ENCODE measurements around the gene FXYD6. TPM values are rescaled to one million over a fixed set of nuclear protein-coding genes. Genes with fewer than 3 reads are reported as not detected.

Gene FXYD6
- polyA plus RNA-seq, 1 of the 3 experiments (the other 2 are of a cell fraction) = 1.4 TPM

DNA sequence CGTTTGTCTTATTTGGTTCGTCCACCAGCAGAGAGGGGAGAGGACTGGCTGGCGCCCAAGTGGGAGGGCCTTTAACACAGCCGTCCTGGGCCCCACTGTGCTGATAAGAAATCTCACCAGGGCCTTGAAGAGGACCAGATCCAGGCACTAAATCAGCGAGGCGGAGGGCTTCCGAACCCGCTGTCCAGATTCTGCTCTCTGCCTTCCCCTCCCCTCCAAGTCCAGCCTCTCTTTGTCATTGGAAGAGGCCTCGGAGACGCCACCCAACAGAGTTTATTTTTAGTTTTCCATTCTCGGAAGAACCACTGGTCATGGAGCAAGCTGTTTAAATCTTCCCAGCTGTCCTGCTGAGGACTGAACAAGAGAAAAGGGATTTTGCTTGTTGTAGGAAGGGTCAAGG, 9.3 kb upstream of the FXYD6 start:
- Histone ChIP-seq H3K4me3 (ENCODE audit: low read depth in 2 of 2, low read length in 1 of 2) (no peak overlapping the region), H3K9me3 (no peaks in the 10 kb centered on the region), H3K79me2 (ENCODE audit: insufficient read depth) (no peaks in the 10 kb centered on the region), H3K9ac (no peak overlapping the region), H3K27ac (ENCODE audit: low read depth in 2 of 2, low read length in 1 of 2) (no peak overlapping the region), H3K4me1 (ENCODE audit: control insufficient read depth in 1 of 2, insufficient read depth in 2 of 2, low read depth in 1 of 2, low read length in 1 of 2) (peaks cover 0 to 23% of the 10 kb centered on the region in 2 experiments; a peak in 1 of 4 replicates), H3F3A (replicated peaks; ENCODE audit: insufficient read depth) (no peaks in the 10 kb centered on the region), H3K36me3 (replicated peaks in 1 of 2; ENCODE audit: control insufficient read depth in 1 of 2, insufficient read depth in 2 of 2, low read length in 1 of 2) (no peaks in the 10 kb centered on the region), H3K27me3 (ENCODE audit: insufficient read depth) (no peaks in the 10 kb centered on the region), H3K4me2 (no peak overlapping the region), H2AFZ (ENCODE audit: low read depth) (no peak overlapping the region), H4K20me1 (ENCODE audit: insufficient read depth) (no peaks in the 10 kb centered on the region), H3K9me2 (no peaks in the 10 kb centered on the region)
- CTCF ChIA-PET = interaction anchor here (0.6 to 2.7 kb wide), 4 partner anchors 11 to 67 kb away, joined by 3 to 9 read pairs (median 6); no protein-coding TSS in a partner anchor
- POLR2A ChIA-PET = no interaction called here
- 56% methylated on average over 9 of the region's 11 CpGs for WGBS (ENCODE audit: low lambda C conversion rate)
- no peak for DNase-seq
- 0 out of 2 replicates have a peak, but pooled peaks have one; percentile 14 for TF ChIP-seq GATA2 (CRISPR knock-in tag; IDR thresholded peaks at IDR 0.05)
- TF ChIP-seq, protein P1, sequence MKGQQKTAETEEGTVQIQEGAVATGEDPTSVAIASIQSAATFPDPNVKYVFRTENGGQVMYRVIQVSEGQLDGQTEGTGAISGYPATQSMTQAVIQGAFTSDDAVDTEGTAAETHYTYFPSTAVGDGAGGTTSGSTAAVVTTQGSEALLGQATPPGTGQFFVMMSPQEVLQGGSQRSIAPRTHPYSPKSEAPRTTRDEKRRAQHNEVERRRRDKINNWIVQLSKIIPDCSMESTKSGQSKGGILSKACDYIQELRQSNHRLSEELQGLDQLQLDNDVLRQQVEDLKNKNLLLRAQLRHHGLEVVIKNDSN (IDR thresholded peaks at IDR 0.05; ENCODE audit: borderline replicate concordance, low read depth) = no peak

DNA sequence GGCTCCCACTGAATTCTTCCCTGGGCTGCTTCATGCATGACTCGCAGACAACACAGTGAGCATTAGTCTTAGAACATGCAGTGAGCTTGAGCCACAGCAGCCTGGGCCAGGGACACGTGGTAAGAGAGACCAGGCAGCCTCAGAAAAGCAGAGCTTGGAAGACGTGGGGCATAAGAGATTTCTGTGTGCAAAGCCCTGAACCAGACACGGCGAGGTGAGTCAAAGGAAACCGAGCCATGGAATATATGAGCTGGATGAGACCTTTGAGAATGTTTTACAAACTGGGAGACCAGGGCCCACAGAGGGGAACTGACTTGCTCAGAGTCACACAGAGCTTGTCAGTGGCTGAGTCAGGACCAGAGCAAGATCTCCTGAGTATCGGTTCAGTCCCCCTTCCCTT, 8.5 kb upstream of the FXYD6 start:
- Histone ChIP-seq H3K27ac (ENCODE audit: low read depth in 2 of 2, low read length in 1 of 2) (no peak overlapping the region), H3K9ac (no peak overlapping the region), H3F3A (replicated peaks; ENCODE audit: insufficient read depth) (no peaks in the 10 kb centered on the region), H3K9me3 (no peaks in the 10 kb centered on the region), H3K4me2 (no peak overlapping the region), H3K9me2 (no peaks in the 10 kb centered on the region), H4K20me1 (ENCODE audit: insufficient read depth) (no peaks in the 10 kb centered on the region), H3K4me3 (ENCODE audit: low read depth in 2 of 2, low read length in 1 of 2) (no peak overlapping the region), H2AFZ (ENCODE audit: low read depth) (no peak overlapping the region), H3K36me3 (replicated peaks in 1 of 2; ENCODE audit: control insufficient read depth in 1 of 2, insufficient read depth in 2 of 2, low read length in 1 of 2) (no peaks in the 10 kb centered on the region), H3K27me3 (ENCODE audit: insufficient read depth) (no peaks in the 10 kb centered on the region), H3K4me1 (ENCODE audit: control insufficient read depth in 1 of 2, insufficient read depth in 2 of 2, low read depth in 1 of 2, low read length in 1 of 2) (peaks cover 0 to 23% of the 10 kb centered on the region in 2 experiments; a peak in 1 of 4 replicates), H3K79me2 (ENCODE audit: insufficient read depth) (no peaks in the 10 kb centered on the region)
- CTCF ChIA-PET = interaction anchor here (0.6 to 2.7 kb wide), 6 partner anchors 12 to 169 kb away, joined by 3 to 9 read pairs (median 4); no protein-coding TSS in a partner anchor
- TF ChIP-seq, protein P2, sequence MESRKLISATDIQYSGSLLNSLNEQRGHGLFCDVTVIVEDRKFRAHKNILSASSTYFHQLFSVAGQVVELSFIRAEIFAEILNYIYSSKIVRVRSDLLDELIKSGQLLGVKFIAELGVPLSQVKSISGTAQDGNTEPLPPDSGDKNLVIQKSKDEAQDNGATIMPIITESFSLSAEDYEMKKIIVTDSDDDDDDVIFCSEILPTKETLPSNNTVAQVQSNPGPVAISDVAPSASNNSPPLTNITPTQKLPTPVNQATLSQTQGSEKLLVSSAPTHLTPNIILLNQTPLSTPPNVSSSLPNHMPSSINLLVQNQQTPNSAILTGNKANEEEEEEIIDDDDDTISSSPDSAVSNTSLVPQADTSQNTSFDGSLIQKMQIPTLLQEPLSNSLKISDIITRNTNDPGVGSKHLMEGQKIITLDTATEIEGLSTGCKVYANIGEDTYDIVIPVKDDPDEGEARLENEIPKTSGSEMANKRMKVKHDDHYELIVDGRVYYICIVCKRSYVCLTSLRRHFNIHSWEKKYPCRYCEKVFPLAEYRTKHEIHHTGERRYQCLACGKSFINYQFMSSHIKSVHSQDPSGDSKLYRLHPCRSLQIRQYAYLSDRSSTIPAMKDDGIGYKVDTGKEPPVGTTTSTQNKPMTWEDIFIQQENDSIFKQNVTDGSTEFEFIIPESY (IDR thresholded peaks at IDR 0.05; ENCODE audit: borderline replicate concordance, low read depth) = no peak
- TF ChIP-seq NRF1 (IDR thresholded peaks at IDR 0.05; ENCODE audit: low read depth, low read length) (no peak), EP300 (IDR thresholded peaks at IDR 0.05; ENCODE audit: borderline replicate concordance in 1 of 2, low read depth in 1 of 2, low read length in 1 of 2) (no peak), GABPA (IDR thresholded peaks at IDR 0.05; ENCODE audit: low read depth) (no peak), TAF1 (IDR thresholded peaks at IDR 0.05; ENCODE audit: borderline replicate concordance, low read depth, low read length) (no peak), FOXJ3 (CRISPR knock-in tag; IDR thresholded peaks at IDR 0.05) (no peak), ELF1 (IDR thresholded peaks at IDR 0.05) (no peak), CHD2 (IDR thresholded peaks at IDR 0.05; ENCODE audit: low read length, partially characterized antibody) (no peak), SIN3A (IDR thresholded peaks at IDR 0.05; ENCODE audit: borderline replicate concordance, low read depth, low read length) (no peak), SMC3 (IDR thresholded peaks at IDR 0.05; ENCODE audit: low read depth, low read length) (no peak), EZH2phosphoT487 (IDR thresholded peaks at IDR 0.05; ENCODE audit: borderline replicate concordance, low read depth) (no peak), RAD21 (IDR thresholded peaks at IDR 0.05; ENCODE audit: low read length) (no peak)
- TF ChIP-seq, protein P3, sequence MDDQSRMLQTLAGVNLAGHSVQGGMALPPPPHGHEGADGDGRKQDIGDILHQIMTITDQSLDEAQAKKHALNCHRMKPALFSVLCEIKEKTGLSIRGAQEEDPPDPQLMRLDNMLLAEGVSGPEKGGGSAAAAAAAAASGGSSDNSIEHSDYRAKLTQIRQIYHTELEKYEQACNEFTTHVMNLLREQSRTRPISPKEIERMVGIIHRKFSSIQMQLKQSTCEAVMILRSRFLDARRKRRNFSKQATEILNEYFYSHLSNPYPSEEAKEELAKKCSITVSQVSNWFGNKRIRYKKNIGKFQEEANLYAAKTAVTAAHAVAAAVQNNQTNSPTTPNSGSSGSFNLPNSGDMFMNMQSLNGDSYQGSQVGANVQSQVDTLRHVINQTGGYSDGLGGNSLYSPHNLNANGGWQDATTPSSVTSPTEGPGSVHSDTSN (IDR thresholded peaks at IDR 0.05) = no peak
- TF ChIP-seq, protein P4, sequence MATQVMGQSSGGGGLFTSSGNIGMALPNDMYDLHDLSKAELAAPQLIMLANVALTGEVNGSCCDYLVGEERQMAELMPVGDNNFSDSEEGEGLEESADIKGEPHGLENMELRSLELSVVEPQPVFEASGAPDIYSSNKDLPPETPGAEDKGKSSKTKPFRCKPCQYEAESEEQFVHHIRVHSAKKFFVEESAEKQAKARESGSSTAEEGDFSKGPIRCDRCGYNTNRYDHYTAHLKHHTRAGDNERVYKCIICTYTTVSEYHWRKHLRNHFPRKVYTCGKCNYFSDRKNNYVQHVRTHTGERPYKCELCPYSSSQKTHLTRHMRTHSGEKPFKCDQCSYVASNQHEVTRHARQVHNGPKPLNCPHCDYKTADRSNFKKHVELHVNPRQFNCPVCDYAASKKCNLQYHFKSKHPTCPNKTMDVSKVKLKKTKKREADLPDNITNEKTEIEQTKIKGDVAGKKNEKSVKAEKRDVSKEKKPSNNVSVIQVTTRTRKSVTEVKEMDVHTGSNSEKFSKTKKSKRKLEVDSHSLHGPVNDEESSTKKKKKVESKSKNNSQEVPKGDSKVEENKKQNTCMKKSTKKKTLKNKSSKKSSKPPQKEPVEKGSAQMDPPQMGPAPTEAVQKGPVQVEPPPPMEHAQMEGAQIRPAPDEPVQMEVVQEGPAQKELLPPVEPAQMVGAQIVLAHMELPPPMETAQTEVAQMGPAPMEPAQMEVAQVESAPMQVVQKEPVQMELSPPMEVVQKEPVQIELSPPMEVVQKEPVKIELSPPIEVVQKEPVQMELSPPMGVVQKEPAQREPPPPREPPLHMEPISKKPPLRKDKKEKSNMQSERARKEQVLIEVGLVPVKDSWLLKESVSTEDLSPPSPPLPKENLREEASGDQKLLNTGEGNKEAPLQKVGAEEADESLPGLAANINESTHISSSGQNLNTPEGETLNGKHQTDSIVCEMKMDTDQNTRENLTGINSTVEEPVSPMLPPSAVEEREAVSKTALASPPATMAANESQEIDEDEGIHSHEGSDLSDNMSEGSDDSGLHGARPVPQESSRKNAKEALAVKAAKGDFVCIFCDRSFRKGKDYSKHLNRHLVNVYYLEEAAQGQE (IDR thresholded peaks at IDR 0.05; ENCODE audit: low read depth, low read length) = no peak
- TF ChIP-seq, protein P5, sequence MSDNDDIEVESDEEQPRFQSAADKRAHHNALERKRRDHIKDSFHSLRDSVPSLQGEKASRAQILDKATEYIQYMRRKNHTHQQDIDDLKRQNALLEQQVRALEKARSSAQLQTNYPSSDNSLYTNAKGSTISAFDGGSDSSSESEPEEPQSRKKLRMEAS (IDR thresholded peaks at IDR 0.05; ENCODE audit: low read depth) = no peak
- 39% methylated on average over 6 of the region's 7 CpGs for WGBS (ENCODE audit: low lambda C conversion rate)
- DNase-seq = no peak
- POLR2A ChIA-PET = no interaction called here
